Common myeloid progenitor, CD34-positive (primary cell): ENCODE results near the gene FAR2.
A peak's percentile ranks its signal among the peaks of the same experiment; 100 is the strongest.

Experiments
- CTCF ChIA-PET: fragments of 350-600 bp; sonication (Branson Sonifier 250); formaldehyde crosslinking; loops from one replicate; lab custom pipeline; 2021; ENCODE audit warnings: antibody characterized with exemption; lab: Charles Lee
- POLR2A ChIA-PET: fragments of 350-600 bp; sonication (Branson Sonifier 250); formaldehyde crosslinking; loops from one replicate; lab custom pipeline; 2021; ENCODE audit warnings: antibody characterized with exemption; lab: Charles Lee
- DNase-seq, 3 donors: peaks; one replicate each; pipeline versions ENCODE4 v3.0.0 to v3.0.0-alpha.2; 2013
- H3K27ac ChIP-seq, 2 experiments: 1 replicate in 1 of 2; 2 replicates in 1 of 2; pipeline ENCODE4 v1.7.0; 2013; ENCODE audit warnings: inconsistent platforms in 2 of 2, low read length in 2 of 2, mild to moderate bottlenecking in 2 of 2, low read depth in 1 of 2, moderate library complexity in 1 of 2; ENCODE audit not compliant: severe bottlenecking in 2 of 2, insufficient read depth in 1 of 2, poor library complexity in 1 of 2
- H3K27me3 ChIP-seq, 5 experiments: replicated peaks in 2 of 5; 1 replicate in 3 of 5; 2 replicates in 2 of 5; pipeline versions ENCODE4 v1.6.1 to v1.7.0; 2013; ENCODE audit warnings: low read length in 4 of 5, mild to moderate bottlenecking in 2 of 5, moderate library complexity in 2 of 5, inconsistent platforms in 1 of 5; ENCODE audit not compliant: insufficient read depth in 5 of 5, control insufficient read depth in 4 of 5
- H3K36me3 ChIP-seq, 4 experiments: 1 replicate in 2 of 4; 2 replicates in 2 of 4; pipeline versions ENCODE4 v1.6.1 to v1.7.0; 2013; ENCODE audit warnings: low read length in 3 of 4, control low read depth in 1 of 4, mild to moderate bottlenecking in 1 of 4; ENCODE audit not compliant: control insufficient read depth in 4 of 4, insufficient read depth in 4 of 4
- H3K4me1 ChIP-seq, 4 experiments: 1 replicate in 3 of 4; 2 replicates in 1 of 4; pipeline versions ENCODE4 v1.6.1 to v1.7.1; 2013; ENCODE audit warnings: low read length in 3 of 4, mild to moderate bottlenecking in 3 of 4, control low read depth in 1 of 4, inconsistent platforms in 1 of 4, moderate library complexity in 1 of 4; ENCODE audit not compliant: control insufficient read depth in 4 of 4, insufficient read depth in 4 of 4; ENCODE audit errors: control extremely low read depth in 1 of 4
- H3K4me3 ChIP-seq, 7 experiments: 1 replicate in 4 of 7; 2 replicates in 3 of 7; pipeline versions ENCODE4 v1.5.1 to v1.7.0; 2013; ENCODE audit warnings: mild to moderate bottlenecking in 7 of 7, low read length in 6 of 7, moderate library complexity in 6 of 7, inconsistent platforms in 2 of 7, low read depth in 2 of 7, control low read depth in 1 of 7; ENCODE audit not compliant: insufficient read depth in 4 of 7, control insufficient read depth in 1 of 7; ENCODE audit errors: extremely low read depth in 1 of 7
- H3K9me3 ChIP-seq, 5 experiments: 1 replicate in 4 of 5; 2 replicates in 1 of 5; pipeline versions ENCODE4 v1.6.1 to v1.7.1; 2013; ENCODE audit warnings: low read length in 4 of 5, mild to moderate bottlenecking in 2 of 5, inconsistent platforms in 1 of 5, low read depth in 1 of 5, moderate library complexity in 1 of 5; ENCODE audit not compliant: control insufficient read depth in 4 of 5, insufficient read depth in 2 of 5; ENCODE audit errors: control extremely low read depth in 1 of 5
- WGBS: methylation state at CpG from one replicate; pipeline ENCODE4 v1.1.5; 2013; ENCODE audit not compliant: insufficient coverage; 5-methylcytosine and 5-hydroxymethylcytosine counted together

Gene FAR2

DNA sequence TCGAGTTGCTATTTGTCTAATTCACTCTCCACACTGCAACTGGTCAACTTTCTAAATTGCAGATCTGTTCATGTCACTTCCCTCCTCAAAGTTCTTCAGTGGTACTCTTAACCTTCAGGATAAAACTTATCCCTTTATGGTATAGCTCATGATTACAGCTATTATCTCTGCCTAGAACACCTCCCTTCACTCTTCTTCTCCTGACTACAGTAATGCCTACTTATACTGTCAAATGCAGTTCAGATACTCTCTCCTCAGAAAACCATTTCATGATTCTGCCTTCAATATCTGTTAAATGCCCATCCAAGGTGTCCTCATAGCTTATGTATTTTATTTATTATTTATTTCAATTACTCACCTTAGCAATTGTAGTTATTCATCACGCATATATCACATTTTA is 85.5 kb downstream of the FAR2 start:
- Histone ChIP-seq H3K4me3 (no peak overlapping the region), H3K4me1 (peaks cover 0 to 22% (median 1%) of the 10 kb centered on the region in 4 experiments), H3K36me3 (peaks cover 0 to 10% (median 0%) of the 10 kb centered on the region in 4 experiments), H3K27me3 (no peaks in the 10 kb centered on the region), H3K27ac (no peak overlapping the region), H3K9me3 (peaks cover 0 to 3% (median 0%) of the 10 kb centered on the region in 5 experiments)
- no peak for DNase-seq
- POLR2A ChIA-PET: interaction anchor here (0.6 to 1.0 kb wide), 2 partner anchors 8 to 71 kb away, joined by 3 read pairs; no protein-coding TSS in a partner anchor
- CTCF ChIA-PET: interaction anchor here (0.8 to 4.0 kb wide), 6 partner anchors 8 to 143 kb away, joined by 3 to 17 read pairs (median 4); no protein-coding TSS in a partner anchor
- WGBS: 69% methylated on average over 1 of the region's 2 CpGs

DNA sequence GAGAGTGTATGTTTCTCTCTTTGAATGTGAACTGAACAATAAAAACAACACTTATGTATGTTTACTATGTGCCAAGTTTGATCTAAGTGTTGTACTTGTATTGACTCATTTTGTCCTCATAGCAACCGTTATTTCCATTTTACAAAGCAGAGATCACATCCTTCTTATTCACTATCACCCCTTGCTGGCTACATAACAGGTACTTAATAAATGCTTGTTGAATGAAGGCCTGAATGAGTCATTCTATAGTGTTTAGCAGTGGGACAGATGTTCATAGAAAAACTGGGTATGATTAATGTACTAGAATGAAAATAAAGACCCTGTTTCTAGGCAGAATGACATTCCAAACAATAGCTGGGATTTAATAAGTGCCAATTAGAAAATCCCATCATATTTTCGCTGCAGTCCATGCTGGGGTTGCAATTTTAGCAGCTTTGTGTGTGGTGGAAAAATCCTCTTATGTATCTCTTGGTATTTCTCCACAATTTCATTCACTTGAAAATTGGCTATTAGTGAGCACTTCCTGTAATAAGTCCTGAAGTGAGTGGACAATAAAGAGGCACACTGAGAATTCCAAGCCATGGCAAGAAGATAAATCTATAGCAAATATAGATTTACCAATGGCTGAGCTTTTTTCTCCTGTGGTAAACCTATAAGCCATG is 86.0 kb downstream of the FAR2 start:
- peaks cover 0 to 3% (median 0%) of the 10 kb centered on the region in 5 experiments for H3K9me3 ChIP-seq
- WGBS: 100% methylated on average over 1 of the region's 2 CpGs
- H3K27me3 ChIP-seq: no peaks in the 10 kb centered on the region
- POLR2A ChIA-PET: interaction anchor here (0.6 to 1.0 kb wide), 2 partner anchors 8 to 72 kb away, joined by 3 read pairs; no protein-coding TSS in a partner anchor
- H3K4me3 ChIP-seq: no peak overlapping the region
- H3K27ac ChIP-seq: no peak overlapping the region
- peaks cover 1 to 26% (median 2%) of the 10 kb centered on the region in 4 experiments for H3K4me1 ChIP-seq
- peaks cover 0 to 6% (median 0%) of the 10 kb centered on the region in 4 experiments for H3K36me3 ChIP-seq
- DNase-seq: peak in 2 of 3 donors; percentile 49 to 70
- CTCF ChIA-PET: interaction anchor here (0.8 to 4.0 kb wide), 5 partner anchors 7 to 160 kb away, joined by 3 to 17 read pairs (median 3); no protein-coding TSS in a partner anchor

DNA sequence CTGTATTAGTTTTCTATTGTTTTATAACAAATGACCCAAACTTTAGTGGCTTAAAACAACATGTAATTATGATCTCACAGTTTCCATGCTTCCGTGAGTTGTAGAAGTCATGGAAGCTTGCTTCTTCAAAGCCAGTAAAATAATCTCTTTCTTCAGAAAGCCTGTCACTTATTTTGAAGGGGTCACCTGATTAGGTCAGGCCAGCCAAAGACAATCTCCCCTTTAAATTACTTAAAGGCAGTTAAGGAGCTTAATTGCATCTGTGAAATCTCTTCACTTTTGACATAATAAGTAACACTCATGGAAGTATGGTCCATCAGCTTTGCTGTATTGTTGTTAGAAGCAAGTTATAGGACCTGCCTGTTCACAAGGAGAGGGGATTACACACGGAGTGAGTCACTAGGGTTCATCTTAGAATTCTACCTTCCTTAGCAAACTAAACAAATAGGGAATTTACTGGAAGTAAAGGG is 89.8 kb downstream of the FAR2 start:
- POLR2A ChIA-PET: no interaction called here
- CTCF ChIA-PET: interaction anchor here (0.9 to 4.8 kb wide), 7 partner anchors 9 to 79 kb away, joined by 3 to 15 read pairs (median 5); no protein-coding TSS in a partner anchor
- Histone ChIP-seq H3K36me3 (no peaks in the 10 kb centered on the region), H3K9me3 (peaks cover 0 to 4% (median 0%) of the 10 kb centered on the region in 5 experiments), H3K27me3 (no peaks in the 10 kb centered on the region), H3K27ac (no peak overlapping the region), H3K4me1 (peaks cover 26 to 60% (median 34%) of the 10 kb centered on the region in 4 experiments), H3K4me3 (no peak overlapping the region)
- DNase-seq: no peak
- WGBS: 100% methylated on average over 1 of the region's 2 CpGs

DNA sequence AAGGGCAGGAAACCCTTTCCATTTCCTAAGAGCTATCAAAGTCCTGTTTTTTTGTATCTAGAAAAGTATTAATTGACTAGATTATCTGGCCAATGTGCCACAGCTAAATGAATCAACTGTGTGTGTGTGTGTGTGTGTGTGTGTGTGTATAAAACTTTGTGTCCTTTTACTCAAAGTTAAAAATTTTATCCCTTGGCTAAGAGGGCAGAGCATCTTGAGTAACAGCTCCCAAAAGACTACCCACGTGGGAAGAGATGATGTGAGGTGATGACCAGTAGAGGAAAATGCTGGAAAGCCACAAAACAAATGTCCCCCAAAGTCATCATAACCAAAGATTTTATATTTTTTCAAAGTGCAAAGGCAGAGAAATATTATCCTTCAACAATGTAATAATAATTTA is 90.3 kb downstream of the FAR2 start:
- CTCF ChIA-PET: interaction anchor here (0.9 to 4.8 kb wide), 7 partner anchors 9 to 78 kb away, joined by 3 to 15 read pairs (median 5); no protein-coding TSS in a partner anchor
- H3K9me3 ChIP-seq: peaks cover 0 to 4% (median 0%) of the 10 kb centered on the region in 5 experiments
- no peak overlapping the region for H3K4me3 ChIP-seq
- POLR2A ChIA-PET: no interaction called here
- H3K27ac ChIP-seq: no peak overlapping the region
- DNase-seq: no peak
- peaks cover 30 to 60% (median 38%) of the 10 kb centered on the region in 4 experiments for H3K4me1 ChIP-seq
- WGBS: no CpG with 5 or more reads among the region's 1 CpG
- H3K36me3 ChIP-seq: no peaks in the 10 kb centered on the region
- no peaks in the 10 kb centered on the region for H3K27me3 ChIP-seq

GRCh38 chr12:29240441-29240840 is 91.4 kb downstream of the FAR2 start:
- peaks cover 0 to 4% (median 0%) of the 10 kb centered on the region in 5 experiments for H3K9me3 ChIP-seq
- H3K27ac ChIP-seq: no peak overlapping the region
- 100% methylated on average over 1 of the region's 2 CpGs for WGBS
- POLR2A ChIA-PET: no interaction called here
- DNase-seq: no peak
- no peak overlapping the region for H3K4me3 ChIP-seq
- peaks cover 28 to 62% (median 42%) of the 10 kb centered on the region in 4 experiments for H3K4me1 ChIP-seq
- H3K27me3 ChIP-seq: no peaks in the 10 kb centered on the region
- H3K36me3 ChIP-seq: no peaks in the 10 kb centered on the region
- CTCF ChIA-PET: interaction anchor here (0.8 to 4.8 kb wide), 8 partner anchors 10 to 92 kb away, joined by 3 to 15 read pairs (median 5); no protein-coding TSS in a partner anchor

DNA sequence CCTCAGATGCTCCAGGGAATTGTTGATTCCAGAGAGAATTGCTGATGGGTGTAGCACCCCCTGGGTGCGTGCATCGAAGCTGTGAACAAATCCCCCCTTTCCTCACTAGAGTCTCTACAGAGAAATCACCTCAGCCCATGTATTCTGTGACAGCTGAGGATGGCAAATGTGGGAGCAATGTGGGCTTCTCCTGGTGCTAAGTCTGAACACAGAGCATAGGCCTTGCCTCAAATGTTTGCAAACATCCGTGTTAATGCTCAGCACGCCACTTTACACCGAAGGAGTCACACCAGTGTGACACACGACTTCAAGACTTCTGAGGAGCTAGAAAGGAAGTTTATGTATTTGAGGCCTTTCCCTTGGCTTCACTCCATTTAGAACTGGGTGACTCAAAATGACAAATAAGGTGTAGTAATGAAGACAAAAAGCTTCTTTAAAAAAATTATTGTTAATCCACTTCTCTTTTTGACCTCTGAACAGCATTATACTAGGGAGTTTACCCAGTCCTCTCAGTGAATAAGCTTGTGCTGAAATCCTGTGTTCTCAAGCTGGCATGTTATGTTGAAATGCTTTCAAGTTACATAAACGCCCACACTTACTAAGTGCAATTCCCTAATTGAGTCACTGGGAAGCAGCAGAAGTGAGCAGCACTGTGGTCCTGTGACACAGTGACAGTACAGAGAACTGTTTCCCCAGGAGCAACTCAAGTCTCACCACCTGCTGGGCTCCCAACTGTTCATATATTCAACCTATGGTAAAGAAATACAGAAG is 92.9 kb downstream of the FAR2 start:
- peaks cover 0 to 1% (median 0%) of the 10 kb centered on the region in 5 experiments for H3K9me3 ChIP-seq
- peaks cover 28 to 69% (median 42%) of the 10 kb centered on the region in 4 experiments for H3K4me1 ChIP-seq
- H3K4me3 ChIP-seq: peak overlapping the region in 4 of 7 experiments; percentile 17 to 28 (median 24)
- peak overlapping the region; percentile 55 to 67 for H3K27ac ChIP-seq
- CTCF ChIA-PET: interaction anchor here (0.6 to 4.8 kb wide), 29 partner anchors 9 to 1508 kb away, joined by 3 to 24 read pairs (median 5); partner anchors contain the start of gene FAR2
- no peaks in the 10 kb centered on the region for H3K36me3 ChIP-seq
- DNase-seq: peak; percentile 72 to 94 (median 93)
- no peaks in the 10 kb centered on the region for H3K27me3 ChIP-seq
- WGBS: 49% methylated on average over 6 of the region's 7 CpGs
- POLR2A ChIA-PET: interaction anchor here (0.6 to 3.6 kb wide), 11 partner anchors 8 to 168 kb away, joined by 3 to 31 read pairs (median 5); partner anchors contain the start of gene FAR2
